RWPE2 (cell line): ENCODE measurements around the gene PPBP.
"Not testable (repeated sequence)": the region's sequence is repeated elsewhere in the genome, so short reads cannot be mapped to it uniquely, and the experiment has no call there.

Experiments used
- ATAC-seq: fragments of 200-7000 bp; cut with Tn5 transposase; 3 replicates; pipeline ENCODE4 v1.9.1; 2021; ENCODE audit warnings: low read depth
- DNase-seq: peaks from one replicate; pipeline ENCODE4 v3.0.0-alpha.2; 2020; ENCODE audit warnings: low spot score
- H3K27ac ChIP-seq: fragments of 450-650 bp; 2 replicates; pipeline ENCODE4 v1.5.1; 2017; ENCODE audit warnings: mild to moderate bottlenecking; ENCODE audit not compliant: poor library complexity, severe bottlenecking
- H3K27me3 ChIP-seq: fragments of 250-450 bp; sonication (Bioruptor Pico); 2 replicates; pipeline ENCODE4 v1.5.1; 2021; ENCODE audit warnings: mild to moderate bottlenecking, moderate library complexity; ENCODE audit not compliant: insufficient read depth, poor library complexity, severe bottlenecking
- H3K36me3 ChIP-seq: fragments of 250-450 bp; sonication (Bioruptor Pico); 2 replicates; pipeline ENCODE4 v1.5.1; 2020; ENCODE audit warnings: low read depth, mild to moderate bottlenecking, moderate library complexity
- H3K4me1 ChIP-seq: fragments of 250-450 bp; sonication (Bioruptor Pico); 2 replicates; pipeline ENCODE4 v1.5.1; 2021; ENCODE audit warnings: mild to moderate bottlenecking, moderate library complexity; ENCODE audit not compliant: insufficient read depth, poor library complexity, severe bottlenecking
- H3K4me3 ChIP-seq: fragments of 250-450 bp; sonication (Bioruptor Pico); 2 replicates; pipeline ENCODE4 v1.5.1; 2021; ENCODE audit warnings: mild to moderate bottlenecking, moderate library complexity; ENCODE audit not compliant: severe bottlenecking
- H3K9me3 ChIP-seq: fragments of 250-450 bp; sonication (Bioruptor Pico); 2 replicates; pipeline ENCODE4 v1.5.1; 2021; ENCODE audit warnings: mild to moderate bottlenecking, moderate library complexity; ENCODE audit not compliant: severe bottlenecking
- CTCF ChIP-seq: fragments of 450-650 bp; IDR thresholded peaks from one replicate; pipeline ENCODE4 v1.5.1; 2017; ENCODE audit warnings: mild to moderate bottlenecking, moderate library complexity; ENCODE audit not compliant: poor library complexity, severe bottlenecking

The PPBP gene

DNA sequence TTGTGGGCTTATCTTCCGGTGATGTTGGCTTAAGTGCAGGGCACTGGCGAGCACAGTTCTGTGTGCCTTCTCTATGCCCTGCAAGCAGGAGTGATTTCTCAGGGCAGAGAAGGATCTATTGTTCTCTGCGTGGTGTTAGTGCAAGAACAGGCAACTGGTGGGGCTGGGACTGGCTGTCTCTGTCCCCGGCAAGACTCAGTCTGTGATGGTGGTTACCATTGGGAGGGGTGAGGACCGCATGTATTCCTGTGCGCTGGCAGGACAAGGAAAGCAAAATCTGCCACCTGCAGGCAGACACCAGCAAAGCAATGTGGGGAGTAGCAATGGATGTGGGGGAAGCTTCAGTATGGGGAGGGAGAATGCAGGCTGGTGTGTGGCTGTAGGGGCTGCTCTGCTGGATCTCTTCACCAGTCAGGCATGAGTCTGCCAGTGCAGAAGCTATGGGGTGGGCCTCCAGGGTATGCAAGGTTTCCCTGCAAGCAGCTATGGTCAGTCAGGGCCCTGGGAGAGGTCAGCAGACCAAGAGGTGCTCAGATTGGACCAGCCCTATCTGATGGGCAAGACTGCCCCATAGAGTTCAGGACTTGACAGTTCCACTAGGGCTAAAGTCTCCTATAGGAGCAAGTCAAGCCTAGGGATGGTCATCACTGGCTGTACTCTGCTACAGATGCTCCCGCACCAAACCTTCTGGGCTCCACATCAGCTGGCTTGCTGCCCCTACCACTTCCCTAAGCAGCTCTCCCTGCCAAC lies 23.0 kb downstream of the PPBP start:
- Histone ChIP-seq H3K9me3 (peaks cover 6% of the 10 kb centered on the region), H3K4me1 (no peaks in the 10 kb centered on the region), H3K27ac (no peak overlapping the region), H3K4me3 (no peak overlapping the region), H3K27me3 (no peaks in the 10 kb centered on the region), H3K36me3 (no peaks in the 10 kb centered on the region)
- ATAC-seq, result no peak
- DNase-seq, result no peak
- TF ChIP-seq CTCF, result no peak

- no peaks in the 10 kb centered on the region for H3K4me1 ChIP-seq
- H3K27me3 ChIP-seq, result no peaks in the 10 kb centered on the region
- ATAC-seq (no peak), DNase-seq (no peak)
- H3K27ac ChIP-seq, result no peak overlapping the region
- H3K4me3 ChIP-seq, result no peak overlapping the region
- H3K36me3 ChIP-seq, result no peaks in the 10 kb centered on the region
- no peak for TF ChIP-seq CTCF
- peaks cover 6% of the 10 kb centered on the region for H3K9me3 ChIP-seq
Observed at GRCh38 chr4:73962724-73963123, 25.3 kb downstream of the PPBP start.

DNA sequence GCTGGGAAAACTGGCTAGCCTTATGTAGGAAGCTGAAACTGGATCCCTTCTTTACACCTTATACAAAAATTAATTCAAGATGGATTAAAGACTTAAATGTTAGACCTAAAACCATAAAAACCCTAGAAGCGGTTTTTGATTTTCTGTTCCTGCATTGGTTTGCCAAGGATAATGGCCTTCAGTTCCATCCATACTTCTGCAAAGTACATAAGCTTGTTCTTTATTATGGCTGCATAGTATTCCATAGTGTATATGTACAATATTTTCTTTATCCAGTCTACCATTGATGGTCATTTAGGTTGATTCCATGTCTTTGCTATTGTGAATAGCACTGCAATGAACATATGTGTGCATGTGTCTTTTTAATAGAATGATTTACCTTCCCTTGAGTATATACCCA lies 28.9 kb downstream of the PPBP start:
- not testable (repeated sequence) for H3K9me3 ChIP-seq, H3K36me3 ChIP-seq, H3K4me1 ChIP-seq, H3K27ac ChIP-seq, H3K4me3 ChIP-seq, DNase-seq, H3K27me3 ChIP-seq, ATAC-seq

DNA sequence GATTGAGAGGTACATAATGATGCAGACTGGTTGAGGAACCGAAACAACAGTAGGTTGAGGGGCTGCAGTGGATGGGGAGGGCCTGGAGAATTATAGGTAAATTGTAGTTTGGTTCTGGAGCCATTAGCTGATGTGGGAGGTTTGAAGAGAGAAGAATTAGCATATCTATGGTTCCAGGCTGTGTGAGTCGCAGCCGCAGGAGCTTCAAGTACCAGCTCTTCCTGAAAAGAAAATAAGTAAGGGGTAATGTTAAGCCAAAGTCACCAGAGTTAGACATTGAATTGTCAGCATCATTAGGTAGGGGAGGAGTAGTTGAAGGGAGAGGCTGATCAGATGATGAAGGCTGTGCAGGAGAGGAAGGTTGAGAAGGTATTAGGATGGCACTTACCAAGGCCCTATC lies 35.6 kb downstream of the PPBP start:
- no peak for TF ChIP-seq CTCF
- Histone ChIP-seq H3K9me3 (no peaks in the 10 kb centered on the region), H3K4me3 (no peak overlapping the region), H3K27me3 (no peaks in the 10 kb centered on the region), H3K27ac (no peak overlapping the region), H3K4me1 (no peaks in the 10 kb centered on the region), H3K36me3 (no peaks in the 10 kb centered on the region)
- no peak for ATAC-seq
- DNase-seq, result no peak

GRCh38 chr4:73950376-73950920 lies 37.5 kb downstream of the PPBP start:
- DNase-seq, H3K36me3 ChIP-seq, H3K27me3 ChIP-seq, H3K27ac ChIP-seq, ATAC-seq, H3K4me1 ChIP-seq, H3K9me3 ChIP-seq, H3K4me3 ChIP-seq: not testable (repeated sequence)
